Pancreas (tissue), 10 donors: ENCODE data around the gene TMEM201. TPM values are rescaled to one million over a fixed set of nuclear protein-coding genes. Genes with fewer than 3 reads are reported as not detected.
A peak's percentile ranks its signal among the peaks of the same experiment; 100 is the strongest.

Source experiments
- ATAC-seq, 4 donors: fragments of 200-7000 bp; cut with Tn5 transposase; one replicate each; pipeline versions ENCODE4 v1.8.0 to v1.9.1; 2020; ENCODE audit warnings: mild to moderate bottlenecking in 4 of 4, moderate library complexity in 4 of 4
- DNase-seq, 6 donors: peaks; one replicate each; pipeline ENCODE4 v3.0.0-alpha.2; 2020
- FAIRE-seq: peaks from 2 replicates; lab custom pipeline; 2012; peaks lifted over from hg19 to GRCh38; lab: Jason Lieb, UNC
- H3K27ac ChIP-seq, 4 donors: fragments of 200-600 bp; sonication (generic); 1 replicate in 3 of 4; 2 replicates in 1 of 4; pipeline versions ENCODE4 v1.5.0 to v1.8.0; 2020
- H3K27me3 ChIP-seq, 4 donors: fragments of 200-600 bp; one replicate each; pipeline ENCODE4 v1.8.0; 2021
- H3K36me3 ChIP-seq, 3 donors: fragments of 200-600 bp; sonication (generic) in 1 of 3; one replicate each; pipeline versions ENCODE4 v1.5.0 to v1.8.0; 2020 to 2021
- H3K4me1 ChIP-seq, 3 donors: fragments of 200-600 bp; one replicate each; pipeline ENCODE4 v1.8.0; 2021
- H3K4me3 ChIP-seq, 4 donors: fragments of 200-600 bp; sonication (generic) in 2 of 4; one replicate each; pipeline versions ENCODE4 v1.5.0 to v1.8.0; 2020 to 2021
- H3K9me3 ChIP-seq, 4 donors: fragments of 200-600 bp; one replicate each; pipeline ENCODE4 v1.8.0; 2021
- CTCF ChIP-seq, 4 donors: fragments of 200-600 bp; sonication (generic) in 3 of 4; IDR thresholded peaks; one replicate each; pipeline versions ENCODE4 v1.5.0 to v1.8.0; 2021; ENCODE audit warnings: antibody characterized with exemption in 4 of 4
- WGBS, 2 donors: extraction: QIAGEN DNeasy Blood & Tissue Kit; methylation state at CpG; one replicate each; pipeline ENCODE4 v1.1.7; 2013; 5-methylcytosine and 5-hydroxymethylcytosine counted together
- intact Hi-C, 3 donors: fragments of 100-400 bp; cut with DNase I; formaldehyde crosslinking; loops; one replicate each; pipeline versions ENCODE4 v1.11.1 to v1.14.2; 2022
- polyA plus RNA-seq, 2 donors: library from polyadenylated mRNA; stranded (reverse); fragments of 200-250 nt; gene quantifications; one replicate each; pipeline ENCODE4 v1.2.3, GENCODE V29; 2013
- total RNA-seq, 6 donors: library from RNA; stranded (reverse); fragmentation: NEBNext Ultra II Directional in 4 of 6; extraction: Animal tissue kit (Norgen Biotek cat#: 25700) in 4 of 6; gene quantifications; one replicate each; pipeline versions ENCODE4 v1.2.1 to v1.2.4, GENCODE V29; 2021 to 2023
- donor health status: healthy with polysubstance abuse.
- donor health status: DM: no; HTN: no; CAD: no; lungs with moderate emphysema.
- donor health status: DM: no; HTN: no; CAD: no.
- donor health status: control.
- donor health status: control.
- donor health status: Bipolar disorder and iron deficiency.
- donor health status: DM: yes; HTN: yes; CAD: no.
- donor health status: DM: no; HTN: no; CAD: no.
- donor health status: DM: no; HTN: no; CAD: no.
- donor health status: DM: yes; HTN: yes; CAD: no.

Gene TMEM201
- total and polyA plus RNA-seq, 8 donors: 2.9 to 7.2 (median 6.2) TPM

- ATAC-seq (no peak), FAIRE-seq (no peak), DNase-seq (no peak)
- H3K27me3 ChIP-seq: no peaks in the 10 kb centered on the region
- intact Hi-C loops: no loop called here
- WGBS, 2 donors: 74 to 85% methylated on average over 3 of the region's 3 CpGs
- H3K4me3 ChIP-seq: no peak overlapping the region
- H3K4me1 ChIP-seq: no peaks in the 10 kb centered on the region
- no peak overlapping the region for H3K27ac ChIP-seq
- no peaks in the 10 kb centered on the region for H3K36me3 ChIP-seq
- no peaks in the 10 kb centered on the region for H3K9me3 ChIP-seq
- TF ChIP-seq CTCF (IDR thresholded peaks at IDR 0.05): no peak
These were observed 43.8 kb upstream of the TMEM201 start for GRCh38 chr1:9544926-9545325.

GRCh38 chr1:9549955-9550546 is 38.7 kb upstream of the TMEM201 start:
- no peak for DNase-seq
- no peak for FAIRE-seq
- 66 to 69% methylated on average over 6 of the region's 6 CpGs for WGBS, 2 donors
- intact Hi-C loops: no loop called here
- Histone ChIP-seq H3K27ac (no peak overlapping the region), H3K4me3 (no peak overlapping the region), H3K9me3 (no peaks in the 10 kb centered on the region), H3K27me3 (no peaks in the 10 kb centered on the region), H3K36me3 (no peaks in the 10 kb centered on the region), H3K4me1 (peaks cover 0 to 6% (median 0%) of the 10 kb centered on the region in 3 donors)
- TF ChIP-seq CTCF (IDR thresholded peaks at IDR 0.05): no peak
- peak in 1 of 4 donors; percentile 50 for ATAC-seq

GRCh38 chr1:9551984-9552383 is 36.7 kb upstream of the TMEM201 start:
- no peak overlapping the region for H3K4me3 ChIP-seq
- WGBS, 2 donors: 46 to 71% methylated on average over 1 of the region's 1 CpG
- no peaks in the 10 kb centered on the region for H3K27me3 ChIP-seq
- H3K36me3 ChIP-seq: no peaks in the 10 kb centered on the region
- no peak overlapping the region for H3K27ac ChIP-seq
- DNase-seq: no peak
- intact Hi-C loops: no loop called here
- peak in 1 of 4 donors; percentile 38 for ATAC-seq
- TF ChIP-seq CTCF (IDR thresholded peaks at IDR 0.05): no peak
- H3K9me3 ChIP-seq: no peaks in the 10 kb centered on the region
- H3K4me1 ChIP-seq: peaks cover 0 to 6% (median 0%) of the 10 kb centered on the region in 3 donors
- FAIRE-seq: no peak

GRCh38 chr1:9553736-9554144 is 35.0 kb upstream of the TMEM201 start:
- no peaks in the 10 kb centered on the region for H3K9me3 ChIP-seq
- H3K27ac ChIP-seq: no peak overlapping the region
- no peak overlapping the region for H3K4me3 ChIP-seq
- 40 to 53% methylated on average over 4 of the region's 4 CpGs for WGBS, 2 donors
- H3K4me1 ChIP-seq: peaks cover 0 to 6% (median 0%) of the 10 kb centered on the region in 3 donors
- no peak for FAIRE-seq
- intact Hi-C loops: no loop called here
- no peaks in the 10 kb centered on the region for H3K27me3 ChIP-seq
- ATAC-seq: peak in 2 of 4 donors; percentile 24
- TF ChIP-seq CTCF (IDR thresholded peaks at IDR 0.05): no peak
- peak in 1 of 6 donors; percentile 12 for DNase-seq
- H3K36me3 ChIP-seq: no peaks in the 10 kb centered on the region

- Histone ChIP-seq H3K4me1 (peaks cover 0 to 6% (median 0%) of the 10 kb centered on the region in 3 donors), H3K36me3 (no peaks in the 10 kb centered on the region), H3K4me3 (no peak overlapping the region), H3K27me3 (no peaks in the 10 kb centered on the region), H3K9me3 (no peaks in the 10 kb centered on the region), H3K27ac (peak overlapping the region in 2 of 4 donors; percentile 10 to 41)
- no peak for ATAC-seq
- intact Hi-C loops: no loop called here
- no peak for TF ChIP-seq CTCF (IDR thresholded peaks at IDR 0.05)
- no peak for FAIRE-seq
- WGBS, 2 donors: 74 to 89% methylated on average over 4 of the region's 4 CpGs
- DNase-seq: peak in 1 of 6 donors; percentile 14
These were observed 32.8 kb upstream of the TMEM201 start for GRCh38 chr1:9555942-9556341.
